Upper lobe of right lung (tissue), 1 donor: ENCODE results near the gene RHBG. TPM values are rescaled to one million over a fixed set of nuclear protein-coding genes. Genes with fewer than 3 reads are reported as not detected.
A peak's percentile ranks its signal among the peaks of the same experiment; 100 is the strongest.
"Not testable (repeated sequence)": the region's sequence is repeated elsewhere in the genome, so short reads cannot be mapped to it uniquely, and the experiment has no call there.

Experiments
- ATAC-seq: fragments of 200-7000 bp; cut with Tn5 transposase; one replicate; pipeline ENCODE4 v1.9.1; 2020; ENCODE audit warnings: mild to moderate bottlenecking, moderate library complexity
- DNase-seq: peaks from one replicate; pipeline ENCODE4 v3.0.0-alpha.2; 2020
- H3K27ac ChIP-seq: fragments of 200-600 bp; one replicate; pipeline ENCODE4 v1.8.0; 2022
- H3K27me3 ChIP-seq: fragments of 200-600 bp; one replicate; pipeline ENCODE4 v1.8.0; 2022; ENCODE audit warnings: mild to moderate bottlenecking
- H3K36me3 ChIP-seq: fragments of 200-600 bp; one replicate; pipeline ENCODE4 v1.8.0; 2022
- H3K4me1 ChIP-seq: fragments of 200-600 bp; one replicate; pipeline ENCODE4 v1.8.0; 2022
- H3K4me3 ChIP-seq: fragments of 200-600 bp; one replicate; pipeline ENCODE4 v1.8.0; 2022; ENCODE audit warnings: mild to moderate bottlenecking
- H3K9me3 ChIP-seq: fragments of 200-600 bp; one replicate; pipeline ENCODE4 v1.8.0; 2022
- CTCF ChIP-seq: fragments of 200-600 bp; IDR thresholded peaks from one replicate; pipeline ENCODE4 v1.8.0; 2022; ENCODE audit warnings: antibody characterized with exemption
- intact Hi-C: fragments of 100-400 bp; cut with DNase I; formaldehyde crosslinking; loops from one replicate; pipeline ENCODE4 v1.11.0; 2022
- total RNA-seq: library from RNA; stranded (reverse); fragmentation: NEBNext Ultra II Directional; extraction: Animal tissue kit (Norgen Biotek cat#: 25700); gene quantifications from one replicate; pipeline ENCODE4 v1.2.1, GENCODE V29; 2021
- donor health status: DM: no; HTN: yes; CAD: no; lungs with severe emphysema.

The RHBG gene
- total RNA-seq, 1 donor from 2014 or later, result not detected

- H3K27me3 ChIP-seq, result peaks cover 15% of the 10 kb centered on the region
- intact Hi-C loops, result no loop called here
- ATAC-seq (no peak), DNase-seq (no peak)
- H3K4me3 ChIP-seq, result no peak overlapping the region
- H3K9me3 ChIP-seq, result no peaks in the 10 kb centered on the region
- no peak for TF ChIP-seq CTCF
- H3K4me1 ChIP-seq, result peaks cover 11% of the 10 kb centered on the region
- H3K27ac ChIP-seq, result no peak overlapping the region
- no peaks in the 10 kb centered on the region for H3K36me3 ChIP-seq
These were observed 1.4 kb upstream of the RHBG start for GRCh38 chr1:156367383-156368156.

GRCh38 chr1:156368157-156368658, 803 bp upstream of the RHBG start:
- intact Hi-C loops, result no loop called here
- Histone ChIP-seq H3K27me3 (peaks cover 21% of the 10 kb centered on the region), H3K36me3 (no peaks in the 10 kb centered on the region), H3K4me3 (no peak overlapping the region), H3K9me3 (no peaks in the 10 kb centered on the region), H3K27ac (no peak overlapping the region), H3K4me1 (peaks cover 11% of the 10 kb centered on the region)
- ATAC-seq (no peak), DNase-seq (no peak)
- TF ChIP-seq CTCF, result no peak

GRCh38 chr1:156369685-156370286, 775 bp downstream of the RHBG start:
- intact Hi-C loops, result not testable (repeated sequence)
- peak overlapping the region; percentile 54 for H3K4me3 ChIP-seq

GRCh38 chr1:156371553-156372264, 2.7 kb downstream of the RHBG start:
- peaks cover 24% of the 10 kb centered on the region for H3K27me3 ChIP-seq
- TF ChIP-seq CTCF, result no peak
- peaks cover 11% of the 10 kb centered on the region for H3K4me1 ChIP-seq
- DNase-seq (peak; percentile 83), ATAC-seq (peak; percentile 49)
- H3K4me3 ChIP-seq, result no peak overlapping the region
- H3K27ac ChIP-seq, result no peak overlapping the region
- no peaks in the 10 kb centered on the region for H3K36me3 ChIP-seq
- intact Hi-C loops, result no loop called here
- no peaks in the 10 kb centered on the region for H3K9me3 ChIP-seq

More at GRCh38 chr1:156369685-156370286, 775 bp downstream of the RHBG start:
- ATAC-seq, DNase-seq, H3K9me3 ChIP-seq, H3K27ac ChIP-seq, H3K36me3 ChIP-seq: not testable (repeated sequence)
- peaks cover 11% of the 10 kb centered on the region for H3K4me1 ChIP-seq
- H3K27me3 ChIP-seq, result peaks cover 24% of the 10 kb centered on the region

GRCh38 chr1:156372265-156372586, 3.2 kb downstream of the RHBG start:
- H3K4me3 ChIP-seq, result no peak overlapping the region
- no peak for TF ChIP-seq CTCF
- DNase-seq (no peak), ATAC-seq (peak; percentile 19)
- H3K9me3 ChIP-seq, result no peaks in the 10 kb centered on the region
- H3K4me1 ChIP-seq, result peaks cover 11% of the 10 kb centered on the region
- peaks cover 24% of the 10 kb centered on the region for H3K27me3 ChIP-seq
- H3K36me3 ChIP-seq, result no peaks in the 10 kb centered on the region
- intact Hi-C loops, result no loop called here
- H3K27ac ChIP-seq, result no peak overlapping the region

- peaks cover 11% of the 10 kb centered on the region for H3K4me1 ChIP-seq
- peak; percentile 28 for DNase-seq
- intact Hi-C loops, result no loop called here
- no peak for ATAC-seq
- H3K4me3 ChIP-seq, result no peak overlapping the region
- H3K27me3 ChIP-seq, result peaks cover 24% of the 10 kb centered on the region
- no peak for TF ChIP-seq CTCF
- no peaks in the 10 kb centered on the region for H3K36me3 ChIP-seq
- no peak overlapping the region for H3K27ac ChIP-seq
- H3K9me3 ChIP-seq, result no peaks in the 10 kb centered on the region
These were observed 3.9 kb downstream of the RHBG start for GRCh38 chr1:156372876-156373275.
